Effector CD4-positive, alpha-beta T cell (primary cell): ENCODE results near the gene GPR141.

Source experiments
- DNase-seq: peaks from one replicate; pipeline ENCODE4 v3.0.0-alpha.2; 2020

GPR141 gene

DNA sequence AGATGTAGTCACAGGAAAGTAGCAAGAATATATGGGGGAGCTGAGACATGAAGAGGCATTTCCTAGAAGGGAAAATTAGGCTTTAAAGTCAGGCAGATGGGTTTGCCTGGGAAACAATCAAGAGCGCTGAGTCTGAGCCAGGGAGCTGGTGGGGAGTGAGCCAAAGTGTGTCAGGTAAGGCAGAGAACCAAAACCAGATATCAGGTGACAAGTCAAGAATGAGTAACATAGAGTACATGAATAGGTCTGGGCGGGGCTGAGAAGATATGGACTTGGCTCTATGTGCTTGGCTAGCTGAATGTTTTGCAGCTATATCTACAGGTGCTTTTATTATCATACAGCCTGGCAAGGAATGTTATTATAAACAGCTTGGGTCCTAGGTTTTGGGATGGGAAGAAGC lies 49.3 kb downstream of the GPR141 start:
- no peak for DNase-seq

DNA sequence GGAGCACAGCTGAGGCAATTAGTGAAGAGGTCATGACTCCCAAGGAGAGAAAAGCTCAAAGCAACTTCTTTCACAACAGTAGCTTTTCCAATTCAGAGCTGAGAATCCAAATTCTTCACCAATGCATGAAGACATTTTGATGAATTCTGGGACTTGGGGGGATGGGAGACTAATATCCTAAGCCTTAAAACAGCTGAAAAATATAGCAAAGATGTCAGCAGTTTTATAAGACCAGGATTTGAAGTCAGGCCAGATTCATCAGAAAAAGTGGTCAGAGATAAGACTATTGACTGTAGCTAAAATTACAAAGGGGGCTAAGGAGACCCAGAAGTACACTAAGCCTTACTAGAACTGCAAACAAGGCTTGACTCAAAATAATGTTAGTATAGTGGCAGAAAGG lies 51.6 kb downstream of the GPR141 start:
- no peak for DNase-seq

DNA sequence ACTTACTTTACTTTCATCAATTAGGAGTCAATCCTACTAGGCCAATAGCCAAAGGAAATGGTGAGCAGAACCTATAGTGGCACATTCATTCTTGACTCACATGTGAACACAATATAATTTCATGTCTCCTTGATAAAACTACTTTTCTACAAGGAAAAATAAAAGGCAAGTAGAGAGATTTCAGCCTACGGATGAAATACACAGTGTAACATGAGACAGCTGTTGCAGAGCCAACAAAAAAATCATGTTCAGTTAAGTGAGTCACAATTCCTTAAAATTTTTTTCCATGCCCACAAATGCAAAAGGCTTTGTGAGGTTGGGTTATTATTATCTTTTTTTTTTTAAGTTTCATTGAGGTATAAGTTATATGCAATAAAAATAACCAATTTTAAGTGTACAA lies 54.8 kb downstream of the GPR141 start:
- no peak for DNase-seq

DNA sequence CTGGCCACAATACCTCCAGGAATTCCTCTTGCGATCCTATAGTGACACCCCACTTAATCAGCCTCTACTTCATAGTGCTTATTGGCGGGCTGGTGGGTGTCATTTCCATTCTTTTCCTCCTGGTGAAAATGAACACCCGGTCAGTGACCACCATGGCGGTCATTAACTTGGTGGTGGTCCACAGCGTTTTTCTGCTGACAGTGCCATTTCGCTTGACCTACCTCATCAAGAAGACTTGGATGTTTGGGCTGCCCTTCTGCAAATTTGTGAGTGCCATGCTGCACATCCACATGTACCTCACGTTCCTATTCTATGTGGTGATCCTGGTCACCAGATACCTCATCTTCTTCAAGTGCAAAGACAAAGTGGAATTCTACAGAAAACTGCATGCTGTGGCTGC lies 56.8 kb downstream of the GPR141 start:
- DNase-seq, result no peak

DNA sequence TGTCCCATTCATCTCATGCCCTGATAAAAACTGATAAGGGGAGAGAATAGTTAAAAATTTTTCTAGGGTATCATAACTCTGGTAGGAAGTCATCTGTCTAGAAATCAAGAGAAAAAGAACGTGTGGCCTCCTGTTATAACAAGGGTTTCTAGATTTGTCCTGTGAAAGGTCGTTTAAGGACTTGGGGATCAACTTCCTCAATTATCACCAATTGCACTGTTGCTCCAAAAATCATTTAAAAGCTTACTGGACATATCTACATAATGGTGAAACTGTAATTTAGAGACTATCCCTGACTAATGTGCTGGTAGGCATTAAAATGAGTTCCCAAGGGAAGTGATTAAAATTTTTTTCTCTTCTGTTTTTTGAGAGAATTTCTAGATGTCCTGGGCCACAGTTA lies 58.2 kb downstream of the GPR141 start:
- DNase-seq, result no peak

DNA sequence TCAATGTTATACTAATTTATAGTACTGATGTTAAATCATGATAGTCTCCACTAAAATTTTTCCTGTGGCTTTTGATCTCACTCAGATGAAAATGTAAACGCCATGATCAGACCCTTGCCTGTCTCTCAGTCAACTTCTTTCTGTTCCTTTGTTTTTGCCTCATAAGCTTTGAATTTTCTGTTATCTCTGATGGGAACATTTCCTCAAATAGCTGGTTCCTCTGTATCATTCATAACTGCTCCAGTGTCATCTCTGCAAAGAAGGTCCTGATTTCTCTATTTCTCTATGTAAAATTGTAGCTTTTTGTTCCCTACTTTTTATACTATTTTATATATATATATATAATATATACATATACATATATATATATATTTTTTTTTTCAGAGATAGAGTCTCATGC lies 67.5 kb downstream of the GPR141 start:
- DNase-seq, result no peak

DNA sequence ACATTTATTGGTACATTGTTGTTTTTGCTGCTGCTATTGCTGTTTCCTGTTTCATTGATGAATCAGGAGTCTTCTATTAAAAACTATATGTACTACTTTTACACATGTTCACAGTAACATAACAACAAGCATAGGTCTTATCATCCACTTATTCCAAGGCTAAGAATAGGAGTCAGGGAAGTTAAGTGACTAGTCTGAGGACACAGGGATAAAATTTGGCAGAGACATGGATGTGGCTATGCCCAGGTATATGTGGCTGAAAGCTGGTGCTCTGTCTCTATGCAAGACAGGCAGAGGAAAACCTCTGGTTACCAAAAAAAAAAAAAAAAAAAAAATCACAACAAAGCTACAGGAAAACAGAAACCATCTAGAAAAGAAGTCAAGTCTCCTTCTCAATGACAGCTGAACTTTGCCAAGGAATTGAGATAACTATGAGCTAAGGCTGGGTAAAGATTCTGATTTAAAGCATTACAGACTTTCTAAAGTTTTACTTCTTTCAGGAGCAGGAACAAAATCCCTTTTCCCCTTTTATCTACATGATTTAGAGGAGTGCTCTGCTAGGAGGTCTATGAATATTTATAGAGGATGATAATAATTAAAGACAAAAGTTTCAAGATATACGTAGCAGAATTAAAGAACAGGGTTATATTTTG lies 70.0 kb downstream of the GPR141 start:
- DNase-seq, result no peak

DNA sequence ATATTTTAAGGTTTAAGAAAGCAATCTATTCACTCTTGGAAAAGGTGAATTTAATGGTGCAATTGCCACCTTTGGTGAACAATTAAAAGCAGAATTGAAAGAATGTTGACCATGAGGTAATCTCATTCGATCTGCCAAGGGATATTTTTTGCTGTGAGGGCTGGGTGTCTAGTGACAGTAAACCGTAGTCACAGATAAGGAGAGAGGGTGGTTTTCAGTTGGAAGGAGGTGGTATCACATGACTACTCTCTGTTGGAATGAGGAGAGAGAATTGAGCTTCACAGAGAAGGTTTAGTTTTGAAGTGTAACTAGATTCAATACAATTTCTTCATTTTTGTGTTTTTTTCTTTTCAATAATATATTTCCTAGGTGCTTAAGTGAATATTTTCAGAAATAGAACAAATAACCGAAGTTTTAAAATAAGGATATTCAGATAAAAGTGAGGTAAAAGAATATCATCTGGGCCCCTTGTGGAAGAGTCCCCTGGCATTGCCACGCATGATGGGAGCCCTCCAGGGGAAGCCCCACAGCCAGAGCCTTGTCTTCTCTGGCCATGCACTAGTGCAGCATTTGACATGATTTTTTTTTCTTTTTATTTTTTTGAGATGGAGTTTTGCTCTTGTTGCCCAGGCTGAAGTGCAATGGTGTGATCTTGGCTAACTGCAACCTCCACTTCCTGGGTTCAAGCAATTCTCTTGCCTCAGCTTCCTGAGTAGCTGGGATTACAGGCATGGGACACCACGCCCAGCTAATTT lies 73.4 kb downstream of the GPR141 start:
- DNase-seq, result no peak

DNA sequence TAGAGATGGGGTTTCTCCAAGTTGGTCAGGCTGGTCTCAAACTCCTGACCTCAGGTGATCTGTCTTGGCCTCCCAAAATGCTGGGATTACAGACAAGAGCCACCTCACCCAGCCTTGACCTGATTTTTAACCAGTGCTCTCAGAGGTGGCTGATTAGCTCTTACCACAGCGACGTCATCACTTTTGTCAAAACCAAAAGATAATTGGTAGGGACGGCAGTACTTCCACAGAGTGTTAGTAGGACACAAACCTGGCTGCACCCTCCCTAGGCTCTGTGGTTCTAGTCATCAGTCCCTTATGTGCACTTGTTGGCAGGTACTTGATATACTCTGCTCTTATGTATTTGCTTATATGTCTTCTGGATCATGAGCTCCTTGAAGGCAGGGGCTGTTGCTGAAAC lies 74.0 kb downstream of the GPR141 start:
- DNase-seq, result no peak

DNA sequence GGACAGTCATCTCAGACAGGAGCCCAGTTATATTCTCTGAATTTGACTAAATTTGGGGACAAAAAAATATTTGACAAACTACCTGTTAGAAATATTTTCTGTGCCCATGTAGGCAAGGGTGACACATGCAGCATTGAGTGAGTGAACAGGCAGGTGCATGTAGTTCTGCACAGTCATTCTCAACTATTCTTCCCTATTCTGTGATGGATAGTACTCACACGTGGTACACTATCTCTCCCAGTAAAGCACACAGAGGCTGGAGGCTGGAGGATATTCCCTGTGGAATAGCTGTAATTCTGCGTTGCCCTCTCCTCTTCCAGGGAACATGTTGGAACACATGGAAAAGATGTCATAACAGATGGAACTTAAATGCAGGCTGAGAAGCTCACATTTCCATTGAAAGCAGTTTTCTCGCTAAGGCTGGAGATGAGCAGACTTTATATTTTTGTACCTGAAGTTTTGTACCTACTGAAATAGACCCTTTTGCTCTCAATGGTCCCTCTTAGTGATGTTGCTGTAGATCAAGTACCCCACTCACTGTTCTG lies 75.0 kb downstream of the GPR141 start:
- no peak for DNase-seq

DNA sequence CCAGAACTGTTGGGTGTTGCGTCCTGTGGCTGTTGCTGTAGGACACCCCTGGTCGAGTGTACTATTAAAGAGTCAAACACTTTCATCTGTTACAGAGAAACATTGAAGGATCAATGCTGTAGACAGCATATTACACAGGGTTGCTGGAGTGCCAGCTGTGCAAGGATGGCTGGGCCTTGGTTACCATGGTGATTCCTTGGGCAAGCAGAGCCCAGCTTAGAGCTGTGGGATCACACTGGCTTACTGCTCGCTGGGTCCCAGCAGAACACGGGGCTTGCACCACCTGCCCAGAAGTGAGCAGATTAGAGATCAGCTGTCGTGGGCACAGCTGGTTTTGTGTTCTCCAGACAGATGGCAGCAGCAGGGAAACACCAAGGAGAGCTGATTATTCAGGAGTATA lies 76.0 kb downstream of the GPR141 start:
- DNase-seq, result no peak

DNA sequence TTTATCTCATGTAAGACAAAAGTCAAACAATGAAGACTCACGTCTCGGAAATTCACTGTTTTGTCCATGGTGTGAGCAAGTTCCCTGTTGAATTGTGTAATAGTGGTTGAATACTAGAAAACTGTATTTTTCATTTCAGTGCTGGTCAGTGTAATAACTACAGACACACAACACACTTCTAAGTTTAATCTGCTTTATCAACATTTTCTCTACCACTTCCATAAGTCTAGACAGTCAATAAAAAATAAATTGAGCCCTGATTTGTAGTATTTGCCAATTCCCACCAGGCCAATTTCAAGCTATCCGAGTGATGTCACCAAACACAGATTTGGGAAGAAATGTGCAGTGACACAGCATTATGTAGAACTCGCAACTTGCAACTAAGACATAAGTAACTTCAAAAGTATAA lies 81.9 kb downstream of the GPR141 start:
- no peak for DNase-seq

DNA sequence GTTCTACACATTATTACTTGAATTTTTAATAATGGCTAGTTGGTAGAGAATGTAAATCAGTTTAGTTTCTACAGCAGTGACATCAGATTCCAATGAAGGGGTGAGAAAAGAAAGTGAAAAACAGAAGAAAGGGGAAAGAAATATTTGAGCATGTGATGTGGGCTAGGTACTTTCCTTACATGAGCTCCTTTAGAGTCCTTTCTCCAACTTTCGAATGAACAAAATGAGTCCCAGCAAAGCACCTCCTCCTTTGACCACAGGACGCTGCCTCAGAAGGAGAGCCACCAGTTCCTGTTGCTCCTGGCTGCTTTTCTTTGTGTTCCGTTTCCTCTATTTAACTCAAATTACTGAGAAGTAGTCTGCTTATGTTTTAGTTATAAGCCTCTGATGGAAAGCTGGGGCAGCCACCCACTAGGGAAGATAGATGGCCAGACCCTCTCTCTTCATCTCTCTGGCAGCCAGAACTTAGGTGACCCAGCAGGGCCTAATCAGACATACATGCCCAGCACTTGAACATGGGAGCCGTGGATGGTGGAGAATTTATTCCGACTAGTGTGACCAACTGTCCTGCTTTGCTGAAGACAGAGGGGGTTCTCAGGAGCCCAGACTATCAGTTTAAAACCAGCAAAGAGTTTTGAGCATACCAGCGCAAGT lies 82.4 kb downstream of the GPR141 start:
- DNase-seq, result no peak

DNA sequence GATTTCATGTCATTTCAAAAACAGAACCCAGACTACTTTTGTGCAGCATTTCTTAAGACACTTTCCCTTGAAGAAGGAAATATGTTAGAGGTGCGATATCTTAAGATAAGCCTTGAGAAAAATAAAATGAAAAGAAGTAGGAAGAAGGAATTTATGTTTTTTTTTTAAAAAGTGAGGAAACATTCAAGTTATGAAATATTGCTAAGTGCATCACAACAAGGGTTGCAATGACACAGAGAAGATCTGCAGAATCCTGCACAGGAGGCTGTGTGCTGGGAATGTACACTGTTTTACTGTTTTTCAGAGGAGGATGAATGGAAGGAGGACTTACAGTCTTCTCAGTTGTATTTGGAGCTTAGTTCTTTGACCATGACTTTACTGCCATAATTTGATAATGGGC lies 85.0 kb downstream of the GPR141 start:
- no peak for DNase-seq

DNA sequence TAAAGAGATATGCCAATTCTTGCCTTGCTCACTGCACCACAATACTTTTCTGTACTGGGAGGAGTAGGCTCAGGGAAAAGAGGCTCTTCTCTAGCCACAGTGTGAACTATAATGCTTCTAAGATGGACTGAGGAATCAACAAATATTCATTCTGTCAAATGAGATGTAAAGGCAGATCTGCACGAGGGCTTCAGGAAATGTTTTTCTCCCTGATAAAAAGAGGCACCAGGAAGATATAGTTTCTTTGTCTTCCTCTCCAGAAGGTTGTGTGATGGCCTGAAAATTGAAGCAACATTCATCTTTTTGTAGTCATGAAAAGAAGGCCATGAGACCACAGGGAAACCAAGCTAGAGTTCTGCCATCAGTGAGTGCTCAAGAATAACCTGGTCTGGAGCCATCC lies 85.7 kb downstream of the GPR141 start:
- DNase-seq, result no peak

DNA sequence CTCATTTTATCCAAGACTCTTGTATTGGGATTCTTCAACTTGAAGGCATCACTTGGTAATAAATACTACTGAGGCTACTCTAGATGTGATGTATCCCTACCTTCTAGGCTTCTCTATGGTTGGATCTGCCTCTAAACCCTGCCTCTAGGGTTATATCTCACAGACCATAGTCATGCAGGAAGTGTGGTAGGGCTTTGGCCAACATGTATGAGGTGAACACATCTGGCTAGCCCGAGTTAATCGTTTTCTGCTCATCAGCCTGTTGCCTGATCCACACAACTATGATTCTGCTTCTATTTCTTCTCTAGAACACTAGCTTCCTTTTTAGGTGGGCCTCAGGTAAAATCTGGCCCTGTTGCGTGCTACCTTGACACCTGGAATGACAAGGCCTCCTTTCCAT lies 86.2 kb downstream of the GPR141 start:
- no peak for DNase-seq

DNA sequence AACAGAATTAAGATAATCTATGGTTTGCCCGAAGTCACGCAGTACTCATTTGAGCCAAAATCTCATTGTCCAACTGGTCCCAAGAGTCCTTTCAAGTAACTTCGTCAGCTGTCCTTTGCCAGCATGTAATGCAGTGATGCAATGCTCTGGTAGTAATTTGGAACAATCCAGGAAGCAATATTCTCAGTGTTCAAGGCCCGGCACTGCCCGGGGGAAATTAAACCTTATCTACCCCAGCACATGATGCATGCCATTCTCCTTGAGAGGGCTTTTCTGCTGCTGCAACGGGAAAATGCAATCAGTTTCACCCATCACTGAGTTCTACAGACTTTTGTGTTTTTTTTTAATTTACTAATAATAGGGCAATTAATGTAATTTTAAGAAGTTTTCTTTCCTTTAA lies 87.3 kb downstream of the GPR141 start:
- no peak for DNase-seq

DNA sequence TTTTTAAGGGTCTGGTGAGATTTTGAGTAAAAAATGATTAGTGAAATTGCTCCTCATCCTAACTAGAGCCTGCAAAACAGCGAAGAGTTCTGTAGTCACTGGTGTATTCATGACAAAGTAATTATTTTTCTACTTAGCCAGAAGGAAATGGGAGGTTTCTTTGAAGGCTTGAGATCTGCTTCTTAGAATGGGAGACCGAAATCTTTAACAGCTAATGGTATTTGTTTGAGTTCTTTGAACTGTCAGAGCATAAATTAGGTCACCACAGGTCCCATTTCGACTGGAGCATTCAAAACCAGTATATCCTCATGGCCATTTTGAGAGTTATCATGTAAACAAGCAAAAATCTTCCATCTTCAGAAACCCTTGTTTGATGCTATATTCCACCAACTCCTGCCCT lies 87.8 kb downstream of the GPR141 start:
- no peak for DNase-seq

DNA sequence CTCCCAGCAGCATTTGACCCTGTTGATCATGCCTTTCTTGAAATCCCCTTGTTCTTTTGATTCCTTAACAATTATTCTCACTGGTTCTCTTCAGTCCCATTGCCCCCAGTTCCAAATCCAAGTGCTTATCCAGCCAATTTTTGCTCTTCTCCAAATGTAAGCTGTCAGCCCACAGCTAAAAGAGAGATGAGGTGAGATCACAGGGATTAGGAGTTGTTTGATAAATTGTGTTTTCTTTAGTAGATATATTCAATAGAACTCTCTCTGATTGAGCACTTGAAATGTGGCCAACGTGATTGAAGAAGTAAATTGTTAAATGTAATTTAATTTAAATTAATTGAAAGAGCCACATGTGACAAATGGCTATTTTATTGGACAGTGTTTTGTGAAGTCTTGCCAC lies 88.2 kb downstream of the GPR141 start:
- no peak for DNase-seq

DNA sequence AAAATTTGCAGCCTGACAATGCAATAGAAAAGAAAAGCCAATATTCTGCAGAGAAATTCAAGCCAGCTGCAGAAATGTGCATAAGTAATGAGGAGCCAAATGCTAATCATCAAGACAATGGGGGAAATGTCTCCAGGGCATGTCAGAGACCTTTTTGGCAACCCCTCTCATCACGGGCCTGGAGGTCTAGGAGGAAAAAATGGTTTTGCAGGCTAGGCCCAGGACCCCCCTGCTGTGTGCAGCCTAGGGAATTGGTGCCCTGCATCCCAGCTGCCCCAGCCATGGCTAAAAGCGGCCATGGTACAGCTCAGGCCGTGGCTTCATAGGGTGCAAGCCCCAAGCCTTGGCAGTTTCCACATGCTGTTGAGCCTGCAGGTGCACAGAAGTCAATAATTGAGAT lies 92.4 kb downstream of the GPR141 start:
- DNase-seq, result no peak

DNA sequence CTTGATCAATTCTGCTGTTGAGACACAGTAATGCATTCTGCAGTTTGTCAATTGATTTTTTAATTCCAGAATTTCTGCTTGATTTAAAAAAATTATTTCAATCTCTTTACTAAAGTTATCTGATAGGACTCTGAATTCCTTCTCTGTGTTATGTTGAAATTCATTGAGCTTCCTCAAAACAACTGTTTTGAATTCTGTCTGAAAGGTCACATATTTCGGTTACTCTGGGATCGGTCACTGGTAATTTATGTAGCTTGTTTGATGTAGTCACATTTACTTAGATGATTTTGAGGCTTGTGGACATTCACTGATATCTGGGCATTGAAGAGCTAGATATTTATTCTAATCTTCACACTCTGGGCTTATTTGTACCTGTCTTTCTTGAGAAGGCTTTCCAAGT lies 97.6 kb downstream of the GPR141 start:
- DNase-seq, result no peak

DNA sequence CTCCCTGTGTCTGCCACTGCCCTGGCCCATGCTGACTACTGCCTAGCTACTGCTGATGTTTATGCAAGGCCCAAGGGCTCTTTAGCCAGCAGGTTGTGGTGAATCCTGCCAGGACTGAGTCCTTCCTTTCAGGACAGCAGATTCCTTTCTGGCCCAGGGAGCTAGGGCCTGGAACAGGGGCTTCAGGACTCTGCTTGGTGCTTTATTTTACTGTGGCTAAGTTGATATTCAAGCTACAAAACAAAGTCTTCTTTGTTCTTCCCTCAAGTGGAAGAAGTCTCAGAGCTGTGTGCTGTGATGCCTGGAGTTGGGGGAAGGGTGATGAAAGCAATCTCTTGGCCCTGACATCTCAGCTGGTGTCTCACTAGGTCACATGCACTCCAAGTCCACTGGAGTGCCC lies 98.6 kb downstream of the GPR141 start:
- no peak for DNase-seq

DNA sequence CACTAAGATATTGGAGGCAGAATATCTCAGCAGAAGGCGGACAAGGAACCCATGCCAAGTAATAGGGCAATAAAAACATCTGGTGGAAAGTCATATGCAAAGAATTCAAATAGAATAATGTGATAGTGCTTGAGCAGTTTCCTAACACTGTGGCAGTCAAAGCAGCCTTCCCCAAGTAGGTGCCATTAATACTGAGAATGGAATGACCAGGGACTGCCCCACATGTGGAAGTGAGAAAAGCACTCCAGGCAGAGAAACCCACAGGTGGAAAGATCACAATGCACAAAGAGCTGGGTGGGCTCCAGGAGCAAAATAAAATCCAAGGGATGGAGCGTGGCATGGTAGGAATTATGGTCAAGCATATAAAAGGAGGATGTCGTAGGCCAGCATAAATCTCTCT lies 100.4 kb downstream of the GPR141 start:
- DNase-seq, result no peak
